ENCODE measurements around the gene DNAH17.

DNAH17 gene

DNA sequence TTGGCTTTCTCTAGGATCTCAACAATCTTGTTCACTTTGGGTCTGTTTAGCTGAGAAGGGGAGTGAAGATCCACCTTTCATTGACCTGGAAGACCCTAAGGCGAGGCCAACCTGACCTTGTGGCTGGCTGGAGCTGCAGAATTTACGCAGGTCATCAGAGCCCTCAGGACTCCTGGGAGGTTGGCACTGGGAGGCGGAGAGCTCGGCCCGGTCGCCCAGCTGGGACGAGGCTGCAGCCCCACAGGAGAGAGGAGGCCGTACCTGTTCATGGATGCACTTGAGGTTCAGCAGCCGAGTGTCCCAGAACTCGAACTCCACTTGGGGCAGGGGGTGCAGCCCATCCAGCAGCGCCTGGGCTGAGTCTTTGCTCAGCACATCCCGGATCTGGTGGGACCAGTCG is 5.9 kb downstream of the DNAH17 start:
- Mint-ChIP-seq H3K27me3 (ENCODE audit: low read depth) (peaks cover 19% of the 10 kb centered on the region), H3K36me3 (ENCODE audit: low read depth) (no peaks in the 10 kb centered on the region), H3K9me3 (no peaks in the 10 kb centered on the region), H3K4me3 (no peak overlapping the region), H3K27ac (no peak overlapping the region), H3K4me1 (peaks cover 15% of the 10 kb centered on the region)
- TF ChIP-seq, protein P1, sequence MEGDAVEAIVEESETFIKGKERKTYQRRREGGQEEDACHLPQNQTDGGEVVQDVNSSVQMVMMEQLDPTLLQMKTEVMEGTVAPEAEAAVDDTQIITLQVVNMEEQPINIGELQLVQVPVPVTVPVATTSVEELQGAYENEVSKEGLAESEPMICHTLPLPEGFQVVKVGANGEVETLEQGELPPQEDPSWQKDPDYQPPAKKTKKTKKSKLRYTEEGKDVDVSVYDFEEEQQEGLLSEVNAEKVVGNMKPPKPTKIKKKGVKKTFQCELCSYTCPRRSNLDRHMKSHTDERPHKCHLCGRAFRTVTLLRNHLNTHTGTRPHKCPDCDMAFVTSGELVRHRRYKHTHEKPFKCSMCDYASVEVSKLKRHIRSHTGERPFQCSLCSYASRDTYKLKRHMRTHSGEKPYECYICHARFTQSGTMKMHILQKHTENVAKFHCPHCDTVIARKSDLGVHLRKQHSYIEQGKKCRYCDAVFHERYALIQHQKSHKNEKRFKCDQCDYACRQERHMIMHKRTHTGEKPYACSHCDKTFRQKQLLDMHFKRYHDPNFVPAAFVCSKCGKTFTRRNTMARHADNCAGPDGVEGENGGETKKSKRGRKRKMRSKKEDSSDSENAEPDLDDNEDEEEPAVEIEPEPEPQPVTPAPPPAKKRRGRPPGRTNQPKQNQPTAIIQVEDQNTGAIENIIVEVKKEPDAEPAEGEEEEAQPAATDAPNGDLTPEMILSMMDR (IDR thresholded peaks at IDR 0.05; ENCODE audit: unreplicated experiment in 3 of 3) = no peak

DNA sequence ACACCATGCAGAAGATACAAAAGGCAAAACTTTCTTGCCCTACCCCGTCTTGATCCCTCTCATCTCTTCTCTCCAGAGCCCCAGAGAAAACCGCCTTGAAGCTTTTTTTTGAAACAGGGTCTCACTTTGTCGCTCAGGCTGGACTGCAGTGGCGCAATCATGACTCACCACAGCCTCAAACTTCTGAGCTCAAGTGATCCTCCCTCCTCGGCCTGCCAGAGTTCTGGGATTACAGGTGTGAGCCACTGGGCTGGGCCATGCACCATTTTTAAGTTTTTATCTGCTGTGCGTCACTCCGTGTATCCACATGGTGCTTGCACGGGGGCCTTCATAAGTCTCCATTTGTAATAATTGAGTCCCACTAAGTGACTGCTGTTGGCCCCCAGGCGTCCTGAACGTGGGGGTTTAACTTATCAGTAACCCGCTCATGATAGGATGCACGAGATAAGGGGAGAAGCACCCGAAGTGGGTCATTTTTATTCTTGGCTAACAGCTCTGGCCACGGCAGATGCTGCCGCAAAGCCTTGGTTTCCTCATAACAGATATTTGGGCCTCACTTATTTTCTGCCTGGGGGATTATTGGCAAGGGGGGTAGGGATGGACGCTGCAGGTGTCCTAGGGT is 8.6 kb downstream of the DNAH17 start:
- Mint-ChIP-seq H3K9me3 (no peaks in the 10 kb centered on the region), H3K4me3 (no peak overlapping the region), H3K4me1 (peaks cover 4% of the 10 kb centered on the region), H3K27me3 (ENCODE audit: low read depth) (peaks cover 18% of the 10 kb centered on the region), H3K36me3 (ENCODE audit: low read depth) (no peaks in the 10 kb centered on the region), H3K27ac (no peak overlapping the region)
- TF ChIP-seq, protein P1 (IDR thresholded peaks at IDR 0.05; ENCODE audit: unreplicated experiment in 3 of 3) = no peak

DNA sequence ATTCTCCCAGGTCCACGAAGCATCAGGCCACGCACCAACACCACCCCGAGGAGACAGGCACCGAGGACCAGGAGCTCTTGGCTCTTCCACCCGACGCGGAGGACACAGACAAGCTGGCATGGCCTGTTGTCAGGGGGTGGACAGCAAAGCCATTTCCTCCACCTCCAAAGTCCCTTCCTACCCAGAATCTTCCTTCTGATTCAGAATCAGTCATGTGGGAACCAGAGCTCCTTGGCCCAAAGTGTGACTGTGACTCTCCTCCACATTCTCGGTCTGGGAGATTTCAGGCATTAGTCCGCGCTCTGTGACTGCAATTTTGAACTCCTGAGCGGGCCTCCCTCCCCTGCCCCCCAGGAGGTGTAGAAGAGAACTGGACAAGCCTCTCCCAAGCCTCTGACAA is 9.2 kb downstream of the DNAH17 start:
- Mint-ChIP-seq H3K4me1 (peaks cover 10% of the 10 kb centered on the region), H3K36me3 (ENCODE audit: low read depth) (no peaks in the 10 kb centered on the region), H3K4me3 (no peak overlapping the region), H3K27me3 (ENCODE audit: low read depth) (peaks cover 16% of the 10 kb centered on the region), H3K27ac (no peak overlapping the region), H3K9me3 (no peaks in the 10 kb centered on the region)
- TF ChIP-seq, protein P1 (IDR thresholded peaks at IDR 0.05; ENCODE audit: unreplicated experiment in 3 of 3) = no peak

- Mint-ChIP-seq H3K4me1 (peaks cover 16% of the 10 kb centered on the region), H3K9me3 (no peaks in the 10 kb centered on the region), H3K27me3 (ENCODE audit: low read depth) (peaks cover 16% of the 10 kb centered on the region), H3K36me3 (ENCODE audit: low read depth) (no peaks in the 10 kb centered on the region), H3K27ac (no peak overlapping the region), H3K4me3 (no peak overlapping the region)
- TF ChIP-seq, protein P1 (IDR thresholded peaks at IDR 0.05; ENCODE audit: unreplicated experiment in 3 of 3) = no peak
These were observed 10.2 kb downstream of the DNAH17 start for GRCh38 chr17:78566947-78567346.

DNA sequence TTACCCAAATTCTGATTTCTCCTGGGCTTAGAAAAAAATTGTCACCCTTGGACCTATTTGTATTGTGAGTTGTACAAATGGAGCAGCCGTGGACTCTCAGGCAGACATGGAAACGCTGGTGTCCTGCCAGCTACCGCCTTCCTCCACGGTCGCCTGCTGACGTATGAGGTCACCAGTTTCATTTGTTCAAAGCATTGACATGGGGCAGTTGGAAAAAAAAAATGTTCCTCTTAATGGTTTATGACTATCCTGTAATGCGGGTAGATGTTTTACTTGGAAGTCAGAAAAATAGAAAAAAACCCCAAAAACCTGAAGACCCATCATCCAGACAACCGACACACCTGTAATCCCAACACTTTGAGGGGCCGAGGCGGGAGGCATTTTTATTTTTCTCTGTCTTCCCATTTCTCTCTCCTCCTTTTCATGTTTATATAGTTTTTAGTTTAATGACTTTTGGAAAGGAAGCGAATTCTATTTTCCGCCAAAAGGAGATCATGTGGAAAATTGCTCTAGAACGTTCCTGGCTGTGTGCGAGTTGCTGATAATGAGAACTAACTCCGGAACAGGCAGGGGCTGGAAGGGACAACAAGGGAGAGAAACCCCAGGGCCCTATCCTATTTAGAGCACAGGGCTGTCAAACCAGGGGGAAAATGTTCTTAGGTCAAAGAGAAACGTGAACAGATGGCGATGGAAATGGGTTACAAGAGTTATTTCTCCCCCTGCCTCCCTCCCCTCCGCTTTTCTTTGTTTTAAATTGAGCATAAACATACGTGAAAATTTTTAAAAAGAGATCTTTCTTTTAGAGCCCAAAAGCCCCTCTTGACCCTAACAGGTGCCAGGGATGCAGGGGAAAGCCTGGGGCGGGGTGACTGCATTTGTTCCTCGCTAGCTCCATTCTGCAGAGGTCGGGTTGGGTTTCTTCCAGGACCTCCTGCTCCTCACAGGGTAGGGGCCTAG is 13.7 kb downstream of the DNAH17 start:
- Mint-ChIP-seq H3K4me1 (peaks cover 16% of the 10 kb centered on the region), H3K9me3 (no peaks in the 10 kb centered on the region), H3K27ac (peak overlapping the region in 2 of 3 experiments; percentile 6 to 46), H3K27me3 (ENCODE audit: low read depth) (peaks cover 6% of the 10 kb centered on the region), H3K4me3 (no peak overlapping the region), H3K36me3 (ENCODE audit: low read depth) (no peaks in the 10 kb centered on the region)
- TF ChIP-seq, protein P1 (IDR thresholded peaks at IDR 0.05; ENCODE audit: unreplicated experiment in 3 of 3) = no peak
